IPS-NIHi11 (cell line): ENCODE measurements around the gene SLC6A6.

ENCODE experiments used
- DNase-seq: peaks from one replicate; pipeline ENCODE4 v3.0.0; 2012; ENCODE audit warnings: mixed read lengths, low spot score

Gene SLC6A6

DNA sequence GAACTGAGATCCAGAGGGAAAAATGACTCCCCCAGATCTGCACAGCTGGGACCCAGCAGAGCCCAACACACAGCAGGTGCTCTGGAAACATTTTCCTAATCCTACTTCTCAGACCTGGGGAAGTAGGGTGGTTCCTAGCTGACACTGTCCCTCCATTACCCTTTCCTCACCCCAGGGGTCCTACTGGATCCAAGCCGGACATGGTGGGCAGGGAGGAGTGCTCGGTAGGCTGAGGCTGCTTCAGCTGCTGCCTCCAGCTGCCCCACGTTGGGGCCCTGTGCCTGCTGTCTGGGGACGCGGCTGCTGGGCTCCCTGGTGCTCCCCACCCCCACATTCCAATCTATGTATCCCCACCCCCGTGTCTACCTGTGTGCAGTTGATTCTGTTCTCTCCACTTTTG, 29.8 kb upstream of the SLC6A6 start:
- DNase-seq: no peak

DNA sequence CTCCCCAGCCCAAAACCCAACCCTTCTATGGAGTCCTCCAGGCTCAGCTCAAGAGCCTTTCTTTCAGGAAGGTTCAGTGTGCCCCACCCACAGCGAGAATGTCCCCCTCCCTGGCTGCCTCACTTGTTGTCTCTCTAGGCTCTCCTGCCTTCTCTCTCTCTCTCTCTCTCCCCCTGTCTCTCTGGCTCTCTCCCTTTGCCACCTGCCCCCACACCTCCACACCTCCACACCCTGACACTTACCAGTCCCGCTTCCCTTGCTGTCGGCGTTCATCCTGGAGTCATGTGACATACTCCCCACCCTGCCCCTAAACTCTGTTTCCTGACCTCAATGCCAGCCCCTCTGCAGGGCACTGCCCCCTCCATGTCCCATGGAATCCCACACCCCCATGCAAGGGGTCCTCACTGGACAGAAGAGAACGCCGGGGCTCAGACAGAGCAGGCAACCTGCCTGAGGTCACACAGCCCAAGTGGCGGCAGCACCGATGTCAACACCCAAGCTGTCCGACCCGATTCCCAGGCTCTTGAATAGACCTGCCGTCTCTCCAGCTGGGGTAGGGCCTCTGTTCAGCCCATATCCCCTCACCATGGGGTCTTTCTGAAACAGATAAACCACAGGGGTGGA, 28.5 kb upstream of the SLC6A6 start:
- no peak for DNase-seq

DNA sequence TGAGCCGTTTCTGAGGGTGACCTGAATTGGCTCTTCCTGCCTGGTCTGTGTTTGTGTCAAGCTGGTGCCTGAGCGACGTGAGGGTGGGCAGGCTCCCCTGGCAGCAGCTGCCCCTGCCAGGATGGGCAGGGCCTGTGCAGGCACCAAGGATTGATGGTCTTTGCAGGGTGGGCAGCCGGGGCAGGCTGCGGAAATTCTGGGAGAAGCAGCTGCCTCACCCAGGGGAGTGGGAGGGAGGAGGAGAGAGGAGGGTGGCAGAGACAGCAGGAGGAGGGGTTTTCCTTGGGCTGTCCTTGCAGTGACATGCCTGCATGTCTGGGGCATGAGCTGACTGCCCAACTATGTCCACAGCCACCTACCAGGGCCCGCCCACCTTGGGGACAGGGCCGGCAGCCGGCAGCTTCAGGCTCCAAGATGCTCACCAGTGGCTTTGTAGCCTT, 27.9 kb upstream of the SLC6A6 start:
- peak; percentile 58 for DNase-seq

DNA sequence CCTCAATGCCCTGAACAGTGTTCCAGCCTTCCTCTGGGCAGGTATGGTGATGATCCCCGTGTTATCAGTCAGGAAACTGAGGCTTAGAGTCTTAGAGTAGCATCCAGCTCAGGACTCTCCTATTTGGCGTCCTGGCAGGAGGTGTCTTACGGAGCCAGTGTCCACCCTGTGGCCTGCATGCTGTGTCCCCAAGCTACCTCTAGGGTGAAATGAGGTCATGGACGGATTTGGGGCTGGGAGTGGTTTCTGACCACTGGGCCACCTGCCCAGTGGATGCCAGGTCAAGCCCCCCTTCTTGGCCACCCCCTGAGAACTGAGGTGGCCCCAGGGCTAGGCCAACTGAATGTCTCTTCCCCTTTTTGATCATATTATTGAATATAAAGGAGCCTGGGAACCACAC, 27.2 kb upstream of the SLC6A6 start:
- DNase-seq: no peak

DNA sequence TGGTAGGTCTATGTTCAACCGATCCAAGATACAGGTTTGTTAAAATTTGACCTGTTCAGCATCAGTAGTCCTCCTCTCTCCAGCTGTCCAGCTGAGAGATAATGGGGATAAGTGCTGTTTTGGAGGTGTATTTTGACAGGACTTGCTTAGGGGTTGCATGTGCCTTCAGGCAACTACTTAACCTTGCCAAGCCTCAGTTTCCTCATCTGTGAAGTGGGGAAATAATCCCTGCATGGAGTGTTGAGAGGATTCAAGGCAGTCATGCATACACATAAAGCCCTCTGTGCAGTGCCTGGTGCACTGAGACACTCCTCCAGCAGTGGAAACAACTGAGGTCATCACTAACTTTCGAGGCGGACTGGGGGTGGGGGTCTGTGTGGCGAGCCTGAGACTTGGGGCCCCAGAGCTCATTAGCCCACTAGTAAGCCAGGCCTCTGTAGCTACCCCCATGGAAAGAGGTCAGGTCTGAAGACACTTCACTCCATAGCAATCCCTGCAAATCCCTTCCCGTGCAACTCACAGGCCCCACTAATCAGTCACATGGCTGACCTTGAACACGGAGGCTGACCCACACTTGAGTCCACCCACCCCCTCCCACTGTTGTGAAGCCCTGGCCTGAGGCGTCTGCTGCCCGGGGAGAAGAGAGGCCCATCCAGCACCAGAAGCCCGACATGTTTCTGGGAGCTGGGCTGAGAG, 25.9 kb upstream of the SLC6A6 start:
- no peak for DNase-seq

DNA sequence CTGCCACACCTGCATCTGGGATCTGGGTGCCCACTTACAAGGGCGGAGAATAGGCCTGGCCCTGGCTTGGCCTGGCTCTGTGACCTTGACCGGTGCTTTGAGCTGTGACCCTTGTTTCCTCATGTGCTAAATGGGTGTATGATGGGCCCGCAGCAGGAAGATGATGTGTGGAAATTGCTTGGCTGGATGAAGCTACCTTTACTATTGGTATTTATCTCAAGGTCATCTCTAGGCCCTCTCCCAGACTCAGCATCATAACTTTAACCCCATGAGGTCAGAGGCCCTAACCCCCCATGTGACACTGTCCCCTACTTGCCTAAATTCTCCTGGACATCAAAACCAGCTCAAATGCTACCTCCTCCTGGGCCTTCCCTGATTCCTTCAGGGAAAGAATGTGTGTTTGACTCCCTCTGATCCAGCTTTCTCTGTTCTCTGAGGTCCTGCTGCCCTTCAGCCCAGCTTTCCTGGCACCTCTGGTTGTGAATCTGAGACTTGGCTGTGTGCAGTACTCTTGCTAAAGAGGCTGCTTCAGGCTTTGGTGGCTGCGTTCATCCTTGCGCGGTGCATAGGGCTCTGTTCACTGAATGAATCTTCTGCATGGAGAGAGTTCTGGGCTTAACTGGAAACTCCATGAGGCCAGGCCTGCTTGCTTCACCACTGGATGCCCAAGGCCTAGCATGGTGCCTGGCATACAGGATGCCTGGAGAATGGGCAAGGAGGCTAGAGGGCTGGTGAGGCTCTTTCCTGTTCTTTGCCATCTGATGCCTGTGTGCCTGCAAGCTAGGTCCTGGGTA, 25.2 kb upstream of the SLC6A6 start:
- DNase-seq: no peak

DNA sequence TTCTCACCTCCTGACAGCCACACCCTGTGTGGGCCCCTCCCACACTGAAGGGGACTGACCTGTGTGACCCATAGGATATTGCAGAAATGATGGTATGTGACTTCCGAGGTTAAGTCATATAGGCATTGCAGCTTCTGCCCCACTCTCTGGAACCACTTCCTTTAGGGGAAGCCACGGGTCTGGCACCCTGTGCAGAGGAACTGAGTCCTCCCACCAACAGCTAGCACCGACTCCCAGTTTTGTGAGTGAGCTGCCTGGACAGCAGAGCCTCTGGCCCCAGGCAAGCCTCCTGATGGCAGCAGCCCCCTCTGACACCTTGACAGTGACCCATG, 24.6 kb upstream of the SLC6A6 start:
- DNase-seq: no peak

DNA sequence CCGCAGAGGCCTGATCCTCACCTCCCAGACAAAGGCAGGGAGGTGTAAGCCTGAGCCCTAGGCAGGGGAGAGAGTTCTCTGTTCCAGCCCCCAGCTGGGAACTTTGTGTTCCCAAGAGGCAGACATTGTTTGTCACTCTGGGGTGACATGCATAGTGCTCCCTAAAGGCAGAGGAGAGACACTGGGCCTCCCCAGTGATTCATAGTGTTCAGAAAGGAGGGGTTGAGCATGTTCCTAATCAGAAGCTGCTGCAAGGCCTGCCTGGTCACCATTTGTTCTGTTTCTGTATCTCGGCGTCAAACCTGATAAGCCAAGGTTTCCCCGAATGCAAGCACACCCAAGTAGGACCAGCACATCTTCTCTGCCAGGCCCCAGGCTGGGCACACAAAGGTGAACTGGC, 24.0 kb upstream of the SLC6A6 start:
- DNase-seq: no peak

DNA sequence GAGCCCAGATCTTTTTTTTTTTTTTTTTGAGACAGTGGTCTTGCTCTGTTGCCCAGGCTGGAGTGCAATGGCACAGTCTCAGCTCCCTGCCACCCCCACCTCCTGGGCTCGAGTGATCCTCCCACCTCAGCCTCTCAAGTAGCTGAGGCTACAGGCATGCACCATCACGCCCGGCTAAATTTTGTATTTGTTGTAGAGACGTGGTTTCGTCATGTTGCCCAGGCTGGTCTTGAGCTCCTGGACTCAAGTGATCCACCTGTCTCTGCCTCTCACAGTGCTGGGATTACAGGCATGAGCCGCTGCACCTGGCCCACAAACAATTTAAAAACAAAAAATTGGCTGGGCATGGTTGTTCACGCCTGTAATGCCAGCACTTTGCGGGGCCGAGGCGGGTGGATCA, 22.6 kb upstream of the SLC6A6 start:
- DNase-seq: no peak

DNA sequence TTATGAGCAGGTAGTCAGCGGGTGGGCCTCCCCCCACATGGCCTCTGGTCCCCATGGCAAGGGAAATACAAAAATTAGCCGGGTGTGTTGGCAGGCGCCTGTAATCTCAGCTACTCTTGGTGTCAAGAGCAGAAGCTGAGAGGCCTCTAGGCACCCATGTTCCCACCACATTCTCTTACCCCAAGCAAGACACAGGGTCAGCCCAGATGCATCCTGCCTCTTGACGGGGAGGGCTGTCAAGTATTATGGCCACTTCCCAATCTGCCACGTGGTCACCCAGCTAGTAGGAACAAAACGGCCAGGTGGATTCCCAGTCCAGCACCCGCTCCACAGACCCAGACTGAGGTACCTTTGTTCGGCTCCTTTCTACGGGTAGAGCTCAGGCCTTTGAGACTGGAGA, 16.2 kb upstream of the SLC6A6 start:
- no peak for DNase-seq

DNA sequence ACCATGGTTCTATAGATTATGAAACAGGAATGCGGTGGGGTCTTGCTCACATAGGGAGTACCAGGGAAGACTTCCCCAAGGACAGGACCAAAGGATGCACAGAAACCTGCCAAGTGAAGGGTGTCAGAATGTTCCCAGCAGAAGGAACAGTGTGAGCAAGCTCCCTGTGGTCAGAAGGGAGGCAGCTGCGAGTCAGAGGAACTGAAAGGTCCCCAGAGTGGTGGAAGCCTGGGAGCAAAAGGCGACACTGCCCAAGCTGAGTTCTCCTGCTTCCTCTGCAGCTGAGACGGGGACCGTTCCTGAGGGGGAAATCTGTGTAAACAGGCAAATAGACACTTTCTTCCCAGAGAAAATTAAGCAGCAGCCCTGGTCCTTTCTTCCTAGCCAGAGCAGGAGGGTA, 14.2 kb upstream of the SLC6A6 start:
- DNase-seq: no peak

DNA sequence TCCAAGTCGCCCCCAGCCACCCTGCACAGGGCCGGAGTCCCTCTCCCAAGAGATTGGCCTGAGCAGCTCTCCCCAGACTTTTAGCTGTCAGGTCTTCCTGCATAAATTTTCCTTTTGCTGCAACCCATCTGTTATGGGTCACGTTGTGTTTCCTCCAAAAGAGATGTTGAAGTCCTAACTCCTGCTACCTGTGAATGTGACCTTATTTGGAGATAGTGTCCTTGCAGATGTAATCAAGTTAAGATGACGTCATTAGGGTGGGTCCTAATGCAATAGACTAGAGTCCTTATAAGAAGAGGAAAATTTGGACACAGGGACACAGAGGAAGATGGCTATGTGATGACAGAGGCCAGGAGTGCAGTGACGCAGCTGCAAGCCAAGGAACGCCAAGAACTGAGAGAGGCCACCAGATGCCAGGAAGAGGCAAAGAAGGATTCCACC, 13.2 kb upstream of the SLC6A6 start:
- DNase-seq: no peak

DNA sequence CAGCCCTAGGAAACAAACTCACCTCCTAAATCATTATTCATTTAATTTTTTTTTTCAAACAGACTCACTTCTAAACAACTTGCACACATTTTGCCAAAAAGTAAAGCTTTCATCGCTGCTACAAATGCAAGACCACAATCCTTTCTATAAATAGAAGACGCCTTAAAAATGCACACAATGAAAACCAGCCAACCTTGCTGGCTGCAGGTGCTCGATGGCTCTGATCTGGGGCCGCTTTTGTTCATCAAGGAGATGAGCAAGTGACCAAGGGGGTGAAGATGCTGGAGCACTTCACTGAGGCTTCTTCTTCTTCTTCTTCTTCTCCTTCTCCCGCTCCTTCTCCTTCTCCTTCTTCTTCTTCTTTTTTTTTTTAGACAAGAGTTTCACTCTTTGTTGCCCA, 12.7 kb upstream of the SLC6A6 start:
- no peak for DNase-seq

DNA sequence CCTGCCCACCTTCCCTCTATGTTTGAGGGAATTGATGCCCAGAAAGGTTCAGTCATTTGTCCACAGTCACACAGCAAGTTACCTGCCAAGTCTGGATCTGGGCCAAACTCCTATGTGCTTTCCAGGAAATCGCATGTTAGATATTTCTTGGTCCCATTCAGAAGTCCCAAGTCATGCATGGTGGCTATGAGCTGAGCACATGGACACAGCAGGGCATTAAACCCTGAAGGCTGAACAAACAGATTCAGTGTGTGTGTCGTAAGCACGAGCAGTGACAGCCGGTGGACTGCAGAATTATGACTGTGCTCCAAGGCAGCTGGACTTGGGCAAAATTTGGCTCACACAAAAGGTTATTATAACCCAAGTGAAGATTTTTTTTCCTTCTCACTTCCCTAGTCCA, 11.4 kb upstream of the SLC6A6 start:
- no peak for DNase-seq

DNA sequence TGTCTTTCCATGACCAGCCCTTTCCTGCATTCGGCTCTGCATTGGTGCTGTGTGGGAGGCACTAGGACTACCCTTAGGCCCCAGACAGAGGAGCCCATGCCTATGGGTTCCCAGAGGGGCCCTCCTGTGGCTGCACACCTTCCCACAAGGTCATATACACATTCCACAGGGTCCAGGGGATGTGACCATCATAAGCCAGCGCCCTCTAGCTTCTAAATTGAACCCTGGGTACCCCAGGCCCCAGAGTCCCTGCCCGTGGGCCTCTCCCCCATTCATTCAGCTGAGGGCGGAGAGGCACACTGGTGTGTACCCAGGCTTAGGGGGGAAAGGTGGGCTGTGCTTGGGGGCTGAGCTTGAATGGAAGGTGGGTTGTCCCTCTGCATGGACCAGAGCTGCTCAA, 10.2 kb upstream of the SLC6A6 start:
- DNase-seq: peak; percentile 50

DNA sequence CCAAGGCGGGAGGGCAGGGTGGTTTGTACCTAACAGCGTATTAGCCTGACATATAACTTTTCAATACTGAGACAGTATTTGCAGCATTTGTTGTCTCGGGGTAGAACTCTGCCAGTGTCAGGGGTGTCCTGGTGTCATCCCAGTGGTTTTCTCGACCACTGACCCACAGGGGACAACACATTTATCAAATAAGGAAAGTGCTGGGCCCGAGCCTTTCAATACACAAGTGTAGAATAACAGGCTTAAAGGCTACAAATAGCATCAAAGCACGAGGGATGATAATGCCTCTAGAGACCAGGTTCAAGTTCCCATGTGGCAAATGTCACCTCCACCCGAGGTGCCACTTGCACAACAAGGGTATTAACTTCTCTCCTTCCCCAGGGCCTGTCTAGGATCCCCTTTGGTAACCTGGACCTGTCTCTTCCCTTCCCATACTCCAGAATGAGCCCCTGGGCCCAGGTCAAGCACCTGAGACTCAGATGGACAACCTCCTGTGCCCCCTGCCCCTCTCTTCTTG, 9.5 kb upstream of the SLC6A6 start:
- no peak for DNase-seq

DNA sequence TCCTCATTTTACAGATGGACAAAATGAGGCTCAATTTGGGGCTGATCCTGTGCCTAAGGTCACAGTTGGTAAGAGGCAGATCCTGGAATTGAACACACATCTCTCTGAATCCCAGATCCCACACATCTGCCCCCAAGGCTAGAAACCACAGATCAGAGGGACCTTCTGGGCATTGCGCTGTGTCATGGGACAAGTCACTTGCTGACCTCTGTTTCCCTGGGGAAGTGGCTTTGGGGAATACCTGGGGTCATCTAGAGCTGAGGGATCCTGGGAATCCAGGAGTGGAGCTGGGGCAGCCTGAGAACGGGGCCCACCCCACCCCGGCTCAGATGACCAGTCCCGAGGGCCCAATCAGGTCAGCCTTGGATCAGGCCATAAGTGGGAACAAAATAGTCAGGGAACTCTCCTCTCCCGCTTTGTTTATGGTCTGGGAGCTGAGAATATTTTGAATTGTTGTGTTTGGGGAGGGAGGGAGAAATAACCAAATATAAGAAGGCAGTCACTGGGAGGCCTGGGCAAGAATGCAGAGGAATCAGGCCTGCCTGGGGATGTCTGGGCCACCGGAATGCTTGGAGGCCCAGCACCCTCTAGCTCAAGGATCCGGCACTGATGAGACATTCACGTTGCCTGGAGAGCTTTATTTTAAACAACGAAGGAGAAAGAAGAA, 8.8 kb upstream of the SLC6A6 start:
- DNase-seq: no peak

DNA sequence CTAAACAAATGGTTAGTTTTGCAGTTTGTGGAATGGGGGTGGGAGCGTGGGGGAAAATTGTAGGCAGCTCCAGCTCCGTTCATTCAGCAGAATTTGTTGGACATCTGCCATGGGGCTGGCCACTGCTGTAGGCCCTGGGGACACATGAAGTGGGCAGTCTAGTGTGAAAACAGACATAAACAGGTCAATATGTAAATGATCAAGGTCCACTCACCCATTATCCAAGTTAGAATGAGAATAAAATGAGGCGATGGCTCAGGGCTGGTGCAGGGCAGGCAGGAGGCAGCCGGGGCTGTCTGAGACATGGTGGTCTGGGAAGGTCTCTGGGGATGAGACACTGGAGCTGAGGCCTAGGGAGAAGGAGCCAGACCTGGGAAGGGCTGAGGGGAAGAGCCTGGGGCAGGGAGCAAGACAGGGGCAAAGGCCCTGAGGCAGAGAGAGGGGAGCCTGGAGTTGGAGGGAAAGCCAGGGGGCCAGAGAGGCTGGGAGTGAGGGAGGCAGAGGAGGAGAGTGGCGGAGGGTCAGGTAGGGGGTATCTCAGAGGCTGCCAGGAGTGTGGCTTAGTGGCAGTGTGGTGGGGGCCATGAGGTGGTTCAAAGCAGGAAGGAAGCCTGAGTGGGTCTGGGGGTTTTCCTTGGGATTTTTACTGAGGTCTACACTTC, 6.2 kb upstream of the SLC6A6 start:
- DNase-seq: no peak

DNA sequence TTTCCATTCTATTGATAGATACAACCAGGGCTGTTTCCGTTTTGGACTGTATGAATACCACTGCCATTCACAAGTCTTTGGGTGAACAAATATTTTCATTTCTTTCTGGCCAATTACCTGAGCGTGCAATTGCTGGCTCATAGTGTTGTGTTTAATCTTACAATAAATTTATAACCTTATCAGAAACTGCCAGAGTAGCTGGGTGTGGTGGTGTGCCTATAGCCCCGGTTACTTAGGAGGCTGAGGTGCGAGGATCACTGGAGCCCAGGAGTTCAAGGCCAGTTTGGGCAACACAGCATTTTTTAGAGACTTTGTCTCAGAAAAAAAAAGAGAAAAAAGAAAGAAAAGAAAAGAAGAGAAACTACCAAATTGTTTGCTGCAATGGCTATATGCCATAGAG, 5.4 kb upstream of the SLC6A6 start:
- no peak for DNase-seq

DNA sequence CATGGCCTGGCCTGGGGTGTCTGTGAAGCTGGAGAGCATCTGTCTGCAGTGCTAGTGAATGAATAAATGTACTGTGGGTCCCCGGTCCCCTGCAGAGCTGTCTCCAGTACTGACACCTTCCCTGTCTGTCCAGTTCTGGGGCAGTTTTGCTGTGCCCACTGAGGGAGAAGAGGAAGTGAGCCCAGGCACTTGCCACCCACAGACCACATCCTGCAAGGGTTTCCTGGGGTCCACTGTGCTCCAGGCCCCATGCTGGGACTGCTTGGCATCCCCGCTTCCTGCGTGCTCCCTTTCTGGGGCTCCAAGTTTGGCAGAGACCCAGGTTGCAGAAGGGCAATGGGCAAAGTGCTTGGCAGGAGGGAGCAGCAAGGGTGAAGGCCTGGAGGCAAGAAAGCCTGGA, 4.9 kb upstream of the SLC6A6 start:
- no peak for DNase-seq

DNA sequence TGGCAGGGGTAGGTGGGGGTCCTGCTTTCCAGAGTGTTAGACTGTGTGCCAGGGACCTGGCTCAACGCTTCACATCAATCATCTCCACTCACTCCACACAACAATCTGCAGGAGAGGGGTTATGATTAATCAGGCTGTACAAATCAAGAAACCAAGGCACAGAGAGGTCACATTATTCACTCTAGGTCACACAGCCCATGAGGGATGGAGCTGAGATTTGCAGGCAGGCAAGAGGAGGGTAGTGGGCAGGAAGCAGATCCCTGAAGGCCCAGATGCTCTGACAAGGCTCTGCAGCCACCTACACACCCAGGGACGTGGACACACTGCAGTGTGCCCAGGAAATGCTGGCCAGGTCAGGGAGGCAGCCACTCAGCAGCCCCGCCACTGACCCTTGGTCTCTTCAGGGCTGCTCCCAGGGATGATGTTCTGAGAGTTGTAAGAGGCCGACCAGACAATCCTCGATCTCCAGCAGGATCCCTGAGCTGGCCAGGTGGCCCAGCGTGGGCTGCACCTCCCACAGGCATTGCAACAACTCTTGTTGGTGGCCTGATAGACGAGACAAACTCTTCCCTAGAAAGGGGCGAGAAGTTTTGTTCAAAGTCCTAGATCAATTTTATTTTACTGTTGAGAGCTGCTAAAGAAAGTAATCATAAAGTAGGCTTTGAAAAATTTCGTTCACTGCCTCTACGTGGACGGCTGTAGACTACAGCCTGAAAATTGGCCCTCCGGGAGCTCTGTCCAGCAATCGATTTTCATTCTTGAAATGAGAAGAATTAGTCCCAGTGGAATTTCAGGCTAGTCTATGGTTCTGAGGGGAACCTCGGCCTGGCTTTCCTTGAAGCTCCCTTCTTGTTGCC, 4.2 kb upstream of the SLC6A6 start:
- DNase-seq: no peak
